Inflammatory macrophage treated with lipopolysaccharide for 4 hours (primary cell): ENCODE measurements around the gene DTWD1.
"Not testable (repeated sequence)": the region's sequence is repeated elsewhere in the genome, so short reads cannot be mapped to it uniquely, and the experiment has no call there.

ENCODE experiments used
- DNase-seq: peaks from one replicate; pipeline ENCODE4 v3.0.0-alpha.2; 2020

The DTWD1 gene

GRCh38 chr15:49646891-49647290 lies 26.0 kb downstream of the DTWD1 start:
- DNase-seq = no peak

GRCh38 chr15:49649987-49650386 lies 29.1 kb downstream of the DTWD1 start:
- DNase-seq = no peak

DNA sequence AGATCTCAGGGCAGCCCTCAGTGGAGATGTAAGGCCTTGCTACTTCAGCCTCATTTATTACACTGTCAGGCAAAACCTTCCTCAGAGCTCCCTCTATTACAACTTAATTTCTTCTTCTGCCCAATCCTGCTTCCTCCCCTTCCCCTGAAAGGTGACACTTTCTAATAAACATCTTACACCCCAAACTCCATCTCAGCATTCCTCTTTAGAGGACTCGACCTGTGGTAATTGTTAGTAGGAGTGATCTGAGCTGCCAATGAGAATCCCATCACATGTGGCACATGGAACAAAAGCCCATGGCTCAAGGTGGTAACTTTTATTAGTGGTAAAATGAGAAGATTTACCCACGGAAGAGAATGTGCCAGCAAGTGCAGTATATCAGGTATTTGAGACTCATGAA lies 29.8 kb downstream of the DTWD1 start:
- no peak for DNase-seq

GRCh38 chr15:49652922-49653321 lies 32.1 kb downstream of the DTWD1 start:
- DNase-seq = no peak

DNA sequence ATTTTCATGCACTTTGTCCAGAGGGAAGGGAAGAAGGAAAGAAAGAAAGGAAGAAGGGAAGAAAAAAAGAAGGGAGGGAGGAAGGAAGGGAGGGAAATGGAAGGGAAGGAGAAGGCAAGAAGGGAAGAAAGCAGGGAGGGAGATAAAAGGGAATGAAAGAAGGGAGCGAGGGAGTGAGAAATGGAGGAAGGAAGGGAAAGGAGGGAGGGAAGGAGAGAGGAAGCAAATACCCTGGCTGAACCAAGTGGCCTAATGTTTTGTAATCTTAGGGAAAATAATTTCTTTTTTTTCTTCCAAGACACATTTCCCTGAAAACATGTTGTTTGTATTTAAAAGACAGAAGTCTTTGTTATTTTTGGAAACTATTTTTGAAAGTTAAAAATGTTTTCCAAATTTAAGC lies 35.9 kb downstream of the DTWD1 start:
- no peak for DNase-seq

- no peak for DNase-seq
Measured at GRCh38 chr15:49664716-49665115, 43.9 kb downstream of the DTWD1 start.

DNA sequence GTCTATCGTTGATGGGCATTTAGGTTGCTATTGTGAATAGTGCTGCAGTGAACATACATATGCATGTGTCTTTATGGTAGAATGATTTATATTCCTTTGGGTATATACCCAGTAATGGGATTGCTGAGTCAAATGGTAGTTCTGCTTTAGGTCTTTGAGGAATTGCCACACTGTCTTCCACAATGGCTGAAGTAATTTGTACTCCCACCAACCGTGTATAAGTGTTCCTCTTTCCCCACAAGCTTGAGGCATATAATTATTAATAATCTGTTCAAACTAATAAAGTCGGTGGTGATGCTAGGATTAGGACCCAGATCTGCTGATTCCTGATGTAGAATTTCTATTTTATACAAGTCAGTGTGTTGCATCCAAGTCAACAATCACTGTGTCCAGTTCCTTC lies 45.6 kb downstream of the DTWD1 start:
- peak; percentile 64 for DNase-seq

GRCh38 chr15:49669288-49669687 lies 48.4 kb downstream of the DTWD1 start:
- DNase-seq = no peak

DNA sequence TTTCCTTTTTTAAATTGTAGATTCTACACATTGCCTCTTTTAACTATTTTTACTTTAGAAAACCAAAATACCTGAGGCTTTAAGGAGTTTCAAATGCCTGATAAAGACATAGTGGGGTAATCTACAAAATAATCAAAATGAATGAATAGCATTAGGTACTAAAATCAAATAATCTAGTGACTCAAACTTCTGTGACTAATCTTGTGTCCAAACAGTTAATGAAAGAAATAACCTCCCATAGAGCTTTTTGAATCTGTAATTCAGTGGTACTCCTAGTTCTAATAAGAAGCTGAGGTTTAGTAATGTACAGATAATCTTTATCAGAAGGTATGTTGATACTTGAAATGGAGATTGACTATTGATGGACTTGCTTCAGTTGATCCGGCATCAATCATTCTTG lies 53.0 kb downstream of the DTWD1 start:
- no peak for DNase-seq

- DNase-seq = no peak
Measured at GRCh38 chr15:49674370-49674769, 53.5 kb downstream of the DTWD1 start.

DNA sequence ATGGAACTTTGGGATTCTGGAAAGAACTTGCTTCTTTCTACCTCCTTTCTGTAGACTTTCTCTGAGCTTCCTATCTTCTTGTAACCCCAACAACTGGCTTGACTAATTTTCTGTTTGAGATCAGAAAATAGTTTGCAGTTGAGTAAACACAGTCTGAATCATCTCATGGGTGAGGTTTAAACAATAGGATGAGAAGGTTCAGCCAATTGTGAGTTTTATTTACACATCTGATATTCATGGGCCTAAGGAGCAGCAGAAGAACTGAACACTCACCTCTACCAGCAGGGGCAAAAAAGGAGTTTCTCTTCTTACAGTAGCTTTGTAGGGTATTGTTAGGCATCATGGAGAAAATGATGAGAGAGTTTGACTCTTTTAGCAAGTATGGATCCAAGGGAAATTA lies 54.2 kb downstream of the DTWD1 start:
- no peak for DNase-seq

DNA sequence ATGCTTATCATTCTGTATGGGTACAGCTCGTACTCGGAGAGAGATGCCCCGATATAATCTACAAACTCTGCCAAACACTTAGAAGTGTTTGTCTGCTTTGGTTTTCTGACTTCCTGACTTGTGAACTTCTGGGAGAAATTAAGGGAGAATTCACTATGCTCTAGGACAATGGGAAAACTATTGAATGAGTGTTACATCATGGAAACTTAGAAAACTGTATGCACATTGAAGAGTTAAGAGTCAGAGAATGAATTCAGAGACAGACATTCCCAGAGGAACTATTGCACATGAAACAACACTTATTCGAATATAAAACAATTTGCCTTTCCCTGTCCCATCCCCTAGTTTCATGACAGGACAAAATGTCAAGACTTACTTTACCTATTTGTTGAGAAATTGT lies 57.8 kb downstream of the DTWD1 start:
- no peak for DNase-seq

DNA sequence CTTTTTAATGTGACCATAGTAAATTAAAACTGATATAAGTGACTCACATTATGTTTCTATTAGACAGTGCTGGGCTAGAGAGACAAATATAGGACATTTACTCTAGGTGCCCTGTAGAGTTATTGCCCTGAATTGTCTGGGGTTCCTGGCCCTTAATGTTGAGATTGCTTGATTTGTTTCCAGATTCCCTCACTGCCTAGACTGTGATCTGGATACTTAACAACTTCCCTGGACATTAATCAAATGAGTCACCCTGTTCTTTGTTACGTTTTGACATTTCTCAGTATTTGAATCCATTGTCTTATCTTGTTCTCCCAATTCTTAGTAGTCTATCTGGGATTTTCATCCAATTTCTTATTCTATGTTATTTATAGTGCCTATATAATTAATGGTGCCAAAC lies 65.8 kb downstream of the DTWD1 start:
- no peak for DNase-seq

- no peak for DNase-seq
Measured at GRCh38 chr15:49688135-49688790, 67.4 kb downstream of the DTWD1 start.

DNA sequence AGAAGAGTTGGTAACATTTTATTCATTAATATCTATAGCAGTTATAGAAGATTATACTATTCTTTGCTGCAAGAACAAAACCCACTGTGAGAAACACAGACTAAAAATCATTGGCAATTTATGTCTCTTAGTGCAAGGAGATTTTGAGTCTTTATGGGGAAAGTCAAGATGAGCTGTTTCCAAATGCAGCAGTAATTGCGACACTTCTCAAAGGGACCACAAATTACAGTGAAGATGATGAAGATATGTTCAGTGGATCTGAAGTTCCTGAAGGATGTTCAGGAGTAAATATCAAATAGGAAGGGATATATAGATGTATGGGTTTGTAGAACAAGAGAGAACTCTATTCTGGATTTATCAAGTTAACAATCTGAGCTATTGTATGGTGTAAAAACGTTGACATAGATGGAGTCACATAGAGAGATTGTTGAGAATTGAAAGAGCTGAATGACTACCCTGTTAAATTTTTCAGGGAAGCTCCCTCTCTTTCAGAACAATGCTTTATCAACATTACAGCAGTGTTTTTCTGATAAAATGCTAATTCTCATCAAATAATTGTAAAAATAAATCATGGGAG lies 71.8 kb downstream of the DTWD1 start:
- DNase-seq = no peak

- DNase-seq = no peak
Measured at GRCh38 chr15:49693498-49693897, 72.7 kb downstream of the DTWD1 start.

- DNase-seq = no peak
Measured at GRCh38 chr15:49696433-49696832, 75.6 kb downstream of the DTWD1 start.

DNA sequence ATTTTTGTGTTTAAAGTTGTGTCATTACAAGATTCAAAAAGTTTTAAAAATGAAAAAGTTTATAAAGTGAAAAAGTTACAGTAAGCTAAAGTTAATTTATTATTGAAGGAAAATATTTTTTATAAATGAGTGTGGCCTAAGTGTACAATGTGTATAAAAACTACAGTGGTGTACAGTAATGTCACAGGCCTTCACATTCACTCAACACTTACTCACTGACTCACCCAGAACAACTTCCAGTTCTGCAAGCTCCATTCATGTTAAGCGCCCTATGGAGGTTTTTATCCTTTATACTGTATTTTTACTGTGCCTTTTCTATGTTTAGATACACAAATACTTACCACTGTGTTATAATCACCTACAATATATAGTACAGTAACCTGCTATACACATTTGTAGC lies 76.3 kb downstream of the DTWD1 start:
- no peak for DNase-seq

DNA sequence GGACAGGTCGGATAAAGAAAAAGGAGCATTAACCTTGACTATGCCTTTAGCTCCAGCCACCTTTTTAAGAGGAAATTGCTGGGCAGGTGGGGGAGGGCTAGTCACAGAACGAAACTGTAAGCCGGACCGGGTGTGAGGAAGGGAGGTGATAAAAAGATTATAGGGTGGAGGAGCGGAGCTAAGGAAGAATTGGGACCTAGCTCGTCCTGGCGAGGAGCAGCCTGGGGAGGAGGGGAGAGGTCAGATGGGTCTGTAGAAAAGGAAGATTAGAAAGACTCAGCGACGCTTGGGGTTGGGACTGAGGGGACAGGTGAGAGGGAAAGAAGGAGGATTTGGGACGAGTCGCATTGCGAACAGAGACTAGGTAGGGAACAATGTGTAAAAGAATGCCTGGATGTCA lies 82.1 kb downstream of the DTWD1 start:
- DNase-seq = not testable (repeated sequence)
